Measurements from ENCODE around the gene ANTXR2. TPM values are rescaled to one million over a fixed set of nuclear protein-coding genes. Genes with fewer than 3 reads are reported as not detected.

ANTXR2 gene
- total and polyA plus RNA-seq, 2 of the 8 experiments (the other 6 are each of a cell fraction or from before 2014, with no cell fraction given) = 1.1 to 7.5 TPM

DNA sequence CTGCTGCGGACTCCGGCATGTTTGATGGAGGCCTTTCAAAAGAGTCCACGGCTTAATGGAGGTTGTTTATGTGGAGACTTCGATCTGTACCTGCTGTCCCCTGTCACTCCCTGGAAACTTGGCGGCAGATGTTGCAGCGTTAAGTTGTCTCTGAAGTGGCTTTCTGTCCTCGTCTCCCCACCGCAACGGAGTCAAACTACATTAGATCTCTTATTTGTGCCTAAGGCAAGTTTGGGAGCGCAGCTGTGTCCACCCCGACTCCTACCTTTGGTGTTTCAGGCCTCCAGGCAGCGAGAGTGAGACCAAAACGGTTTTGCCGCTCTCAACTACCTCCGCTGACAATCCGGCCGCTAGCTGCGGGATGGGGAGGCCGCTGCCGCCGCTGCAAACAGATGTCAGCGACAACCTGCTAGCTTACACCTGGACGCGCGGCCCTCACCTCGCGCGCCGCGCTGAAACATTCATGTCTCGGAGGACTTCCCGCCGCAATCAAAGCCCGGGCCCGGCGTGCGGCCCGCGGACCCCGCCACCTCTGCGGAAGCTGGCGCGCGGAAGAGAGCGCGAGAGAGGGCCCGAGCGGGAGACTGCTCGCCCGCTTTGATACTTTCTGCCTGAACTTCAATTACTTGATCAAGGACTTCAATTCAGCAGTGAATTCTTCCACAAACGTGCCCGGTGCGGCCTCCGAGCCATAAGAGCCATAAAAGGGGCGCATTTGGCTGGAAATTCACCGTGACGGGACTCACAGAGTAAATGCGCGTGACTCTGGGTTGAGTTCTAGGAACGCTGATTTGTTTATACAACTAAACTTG lies 108.4 kb downstream of the ANTXR2 start:
- FAIRE-seq (no peak), DNase-seq (ENCODE audit: low read depth in 1 of 2, low spot score in 2 of 2) (peak in 1 of 2 experiments; percentile 77)
- Histone ChIP-seq H4K91ac (replicated peaks; ENCODE audit: insufficient read length, low read length) (no peak overlapping the region), H3K9ac (replicated peaks in 1 of 4; ENCODE audit: extremely low read depth in 1 of 4, low read depth in 3 of 4, low read length in 3 of 4) (peak overlapping the region in 2 of 4 experiments; percentile 41 to 58; a peak in 6 of 7 replicates), H2BK120ac (replicated peaks; ENCODE audit: low read depth, low read length) (peak overlapping the region; percentile 43), H2BK5ac (ENCODE audit: low read depth, low read length) (no peak overlapping the region; the same call in 1 of the 2 replicates), H3K4me2 (ENCODE audit: insufficient read depth in 1 of 2, low read depth in 2 of 2, low read length in 2 of 2) (peak overlapping the region; percentile 72 to 77), H2AFZ (ENCODE audit: low read length) (peak overlapping the region; percentile 67), H2BK20ac (ENCODE audit: low read length) (no peak overlapping the region), H2AK5ac (ENCODE audit: low read depth, low read length) (no peak overlapping the region), H4K8ac (ENCODE audit: extremely low read depth, insufficient read depth, low read length) (peak overlapping the region; percentile 28; the same call in 1 of the 2 replicates), H3K79me2 (ENCODE audit: control insufficient read depth in 1 of 2, insufficient read depth in 2 of 2, low read length in 2 of 2) (no peaks in the 10 kb centered on the region), H3K56ac (replicated peaks; ENCODE audit: insufficient read length, low read depth, low read length) (no peak overlapping the region), H2BK15ac (ENCODE audit: low read length) (0 out of 2 replicates have a peak overlapping the region, but pooled peaks have one; percentile 61), H4K5ac (ENCODE audit: insufficient read length, low read depth, low read length) (no peak overlapping the region), H4K20me1 (replicated peaks in 1 of 2; ENCODE audit: control insufficient read depth in 1 of 2, insufficient read depth in 2 of 2, low read length in 2 of 2) (no peaks in the 10 kb centered on the region), H2BK12ac (ENCODE audit: low read depth, low read length) (peak overlapping the region; percentile 84; the same call in 1 of the 2 replicates), H3K79me1 (ENCODE audit: low read depth, low read length) (no peaks in the 10 kb centered on the region), H3K27me3 (replicated peaks in 1 of 4; ENCODE audit: control insufficient read depth in 3 of 4, extremely low read depth in 1 of 4, insufficient read depth in 3 of 4, low read length in 3 of 4) (peaks cover 0 to 3% (median 1%) of the 10 kb centered on the region in 4 experiments; a peak in 1 of 7 replicates), H3K23ac (ENCODE audit: insufficient read length) (no peak overlapping the region), H3K14ac (ENCODE audit: insufficient read length) (no peak overlapping the region), H3K23me2 (ENCODE audit: low read depth, low read length) (peaks cover 6% of the 10 kb centered on the region), H3K18ac (ENCODE audit: extremely low read depth, low read length) (no peak overlapping the region; the same call in none of the 2 replicates), H3K4me1 (replicated peaks in 1 of 4; ENCODE audit: control insufficient read depth in 3 of 4, insufficient read depth in 4 of 4, low read length in 3 of 4) (no peaks in the 10 kb centered on the region), H3K36me3 (ENCODE audit: control insufficient read depth in 2 of 4, insufficient read depth in 4 of 4, low read length in 3 of 4) (no peaks in the 10 kb centered on the region), H3K27ac (ENCODE audit: low read depth, low read length) (no peak overlapping the region), H3K4ac (replicated peaks; ENCODE audit: insufficient read length, low read depth, low read length) (no peak overlapping the region), H3K4me3 (ENCODE audit: extremely low read depth in 1 of 4, insufficient read depth in 2 of 4, low read depth in 3 of 4, low read length in 4 of 4) (peak overlapping the region; percentile 33 to 58 (median 48)), H3K9me3 (ENCODE audit: insufficient read depth in 2 of 2, low read depth in 1 of 2, low read length in 1 of 2) (no peaks in the 10 kb centered on the region)
- 24% methylated on average over 56 of the region's 60 CpGs; no CpG with 5 or more reads in 1 of the 2 experiments for WGBS, 2 experiments (ENCODE audit: extremely low coverage in 1 of 2, insufficient coverage in 1 of 2, insufficient read length in 1 of 2, insufficient replicate concordance in 2 of 2, low coverage in 1 of 2, low lambda C conversion rate in 2 of 2, missing lambda C conversion rate in 1 of 2)
- ChIA-PET CTCF (ENCODE audit: partially characterized antibody) (no interaction called here), POLR2A (ENCODE audit: partially characterized antibody) (interaction anchor here (1.0 to 1.7 kb wide), 2 partner anchors 15 to 108 kb away, joined by 3 to 5 read pairs; no protein-coding TSS in a partner anchor)
- TF ChIP-seq TCF12 (IDR thresholded peaks at IDR 0.05; ENCODE audit: low read depth, low read length) = 0 out of 2 replicates have a peak, but pooled peaks have one; percentile 50
- no peak for TF ChIP-seq RFX5 (IDR thresholded peaks at IDR 0.05; ENCODE audit: borderline replicate concordance, low read depth, low read length)
- TF ChIP-seq SUZ12 (IDR thresholded peaks at IDR 0.05; ENCODE audit: low read length) = peak; percentile 70
- peak; percentile 82 for TF ChIP-seq ASH2L (IDR thresholded peaks at IDR 0.05; ENCODE audit: low read length)
- no peak for TF ChIP-seq RXRA (IDR thresholded peaks at IDR 0.05; ENCODE audit: insufficient read depth, low read depth, low read length)
- TF ChIP-seq, protein P1, sequence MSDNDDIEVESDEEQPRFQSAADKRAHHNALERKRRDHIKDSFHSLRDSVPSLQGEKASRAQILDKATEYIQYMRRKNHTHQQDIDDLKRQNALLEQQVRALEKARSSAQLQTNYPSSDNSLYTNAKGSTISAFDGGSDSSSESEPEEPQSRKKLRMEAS (IDR thresholded peaks at IDR 0.05) = peak; percentile 86
- TF ChIP-seq CHD2 (IDR thresholded peaks at IDR 0.05; ENCODE audit: low read length) = 0 out of 2 replicates have a peak, but pooled peaks have one; percentile 12
- TF ChIP-seq CHD1 (IDR thresholded peaks at IDR 0.05; ENCODE audit: low read depth, low read length) = no peak
- TF ChIP-seq CTBP2 (IDR thresholded peaks at IDR 0.05; ENCODE audit: borderline replicate concordance, insufficient read depth, insufficient read length, low read length) = no peak
- peak; percentile 57 for TF ChIP-seq EZH2 (IDR thresholded peaks at IDR 0.05; ENCODE audit: low read depth, low read length, severe bottlenecking)
- TF ChIP-seq CREB1 (IDR thresholded peaks at IDR 0.05) = no peak
- peak; percentile 41; the same call in 1 of the 2 replicates for TF ChIP-seq TAF1 (IDR thresholded peaks at IDR 0.05; ENCODE audit: low read depth, low read length)

Data from H1 (cell line).